AG08395 (cell line): ENCODE measurements around the gene GXYLT1.
A peak's percentile ranks its signal among the peaks of the same experiment; 100 is the strongest.
"Not testable (repeated sequence)": the region's sequence is repeated elsewhere in the genome, so short reads cannot be mapped to it uniquely, and the experiment has no call there.

Source experiments
- DNase-seq: peaks from one replicate; pipeline ENCODE4 v3.0.0; 2012; ENCODE audit warnings: mixed read lengths, low spot score

GXYLT1 gene, protein sequence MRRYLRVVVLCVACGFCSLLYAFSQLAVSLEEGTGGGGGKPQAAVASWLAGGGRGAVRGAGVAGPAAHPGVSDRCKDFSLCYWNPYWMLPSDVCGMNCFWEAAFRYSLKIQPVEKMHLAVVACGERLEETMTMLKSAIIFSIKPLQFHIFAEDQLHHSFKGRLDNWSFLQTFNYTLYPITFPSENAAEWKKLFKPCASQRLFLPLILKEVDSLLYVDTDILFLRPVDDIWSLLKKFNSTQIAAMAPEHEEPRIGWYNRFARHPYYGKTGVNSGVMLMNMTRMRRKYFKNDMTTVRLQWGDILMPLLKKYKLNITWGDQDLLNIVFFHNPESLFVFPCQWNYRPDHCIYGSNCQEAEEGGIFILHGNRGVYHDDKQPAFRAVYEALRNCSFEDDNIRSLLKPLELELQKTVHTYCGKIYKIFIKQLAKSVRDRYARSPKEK

DNA sequence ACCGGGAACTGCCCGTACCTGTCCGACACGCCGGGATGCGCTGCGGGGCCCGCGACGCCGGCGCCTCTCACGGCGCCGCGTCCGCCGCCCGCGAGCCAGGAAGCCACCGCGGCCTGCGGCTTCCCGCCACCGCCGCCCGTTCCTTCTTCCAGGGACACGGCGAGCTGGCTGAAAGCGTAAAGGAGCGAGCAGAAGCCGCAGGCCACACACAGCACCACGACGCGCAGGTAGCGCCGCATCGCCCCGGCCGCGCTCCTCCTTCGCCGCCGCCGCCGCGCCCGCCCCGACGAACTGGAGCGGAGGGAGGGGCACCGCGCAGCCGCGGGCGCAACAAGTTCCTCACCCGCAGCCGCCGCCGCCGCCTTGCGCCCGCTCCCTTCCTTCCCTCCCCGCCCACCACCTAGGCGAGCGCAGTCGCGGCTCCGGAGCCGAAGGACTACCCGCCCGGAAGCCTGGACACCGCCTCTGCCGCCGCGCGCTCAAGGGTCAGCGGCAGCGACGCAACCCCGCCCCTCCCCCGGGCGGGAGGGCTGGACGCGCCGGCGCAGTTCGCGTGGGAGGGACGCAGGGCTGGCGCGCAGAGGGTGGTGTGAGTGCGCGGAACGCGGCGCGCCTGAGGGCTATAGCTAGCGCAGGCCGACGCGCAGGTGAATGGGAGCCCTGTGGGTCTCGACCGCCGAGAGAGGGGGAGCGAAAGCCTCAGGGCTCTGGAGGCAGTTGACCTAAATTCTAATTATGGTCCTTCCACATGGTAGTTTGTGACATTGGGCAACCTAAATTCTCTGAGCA, at the start of gene GXYLT1:
Gene GXYLT1 (minus strand): TSS at position 467 of the 789 bp plus-strand sequence. CDS start 228 bp downstream, at position 239.
- peak; percentile 97 for DNase-seq

- DNase-seq: no peak
These were observed 48.0 kb upstream of the GXYLT1 start for GRCh38 chr12:42192686-42193085.

DNA sequence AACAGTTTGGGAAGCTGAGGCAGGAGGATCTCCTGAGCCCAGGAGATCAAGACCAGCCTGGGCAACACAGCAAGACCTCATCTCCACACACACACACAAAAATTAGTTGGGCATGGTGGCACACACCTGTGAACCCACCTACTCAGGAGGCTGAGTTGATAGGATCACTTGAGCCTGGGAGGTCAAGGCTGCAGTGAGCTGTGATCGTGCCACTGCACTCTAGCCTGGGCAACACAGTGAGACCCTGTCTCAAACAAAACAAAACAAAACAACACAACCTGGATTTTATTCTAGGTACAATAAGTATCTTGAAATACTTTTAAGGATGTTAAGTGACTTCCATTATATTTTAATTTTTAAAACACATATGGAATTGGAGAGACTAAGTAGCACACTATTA, 47.6 kb upstream of the GXYLT1 start:
- no peak for DNase-seq

- no peak for DNase-seq
These were observed 45.7 kb upstream of the GXYLT1 start for GRCh38 chr12:42190376-42190775.

DNA sequence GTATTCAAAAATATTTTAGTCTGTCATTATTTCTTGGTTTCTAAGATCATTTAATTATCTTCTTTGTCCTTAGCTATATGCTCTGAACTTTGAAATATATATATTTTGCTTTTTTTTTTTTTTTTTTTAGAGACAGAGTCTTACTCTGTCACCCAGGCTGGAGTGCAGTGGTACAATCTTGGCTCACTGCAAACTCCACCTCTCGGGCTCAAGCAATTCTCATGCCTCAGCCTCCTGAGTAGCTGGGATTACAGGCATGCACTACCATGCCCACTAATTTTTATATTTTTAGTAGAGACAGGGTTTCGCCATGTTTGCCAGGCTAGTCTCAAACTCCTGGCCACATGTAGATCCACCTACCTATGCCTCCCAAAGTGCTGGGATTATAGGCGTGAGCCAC, 43.6 kb upstream of the GXYLT1 start:
- DNase-seq: not testable (repeated sequence)

- no peak for DNase-seq
These were observed 43.1 kb upstream of the GXYLT1 start for GRCh38 chr12:42187799-42188198.

DNA sequence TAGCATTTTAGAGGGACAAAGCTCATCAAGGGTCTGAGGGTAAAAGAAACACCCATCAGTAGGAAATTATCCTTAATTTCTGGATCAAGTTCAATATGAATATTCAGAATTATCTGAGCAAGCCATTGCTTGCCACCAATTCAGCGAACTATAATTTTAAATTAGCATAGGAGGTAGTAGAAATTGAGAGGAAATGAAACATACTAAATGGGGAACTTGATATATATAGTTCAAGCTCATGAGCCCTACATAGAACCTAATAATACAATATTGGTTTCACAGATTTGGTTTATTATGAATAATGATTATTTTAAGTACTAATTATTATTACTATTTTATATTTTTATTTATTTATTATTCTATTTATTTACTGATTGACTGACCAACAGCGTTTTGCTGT, 42.1 kb upstream of the GXYLT1 start:
- DNase-seq: no peak

- DNase-seq: no peak
These were observed 37.7 kb upstream of the GXYLT1 start for GRCh38 chr12:42182394-42182793.

GRCh38 chr12:42180990-42181596, 36.4 kb upstream of the GXYLT1 start:
- no peak for DNase-seq

GRCh38 chr12:42178101-42178500, 33.4 kb upstream of the GXYLT1 start:
- DNase-seq: no peak

GRCh38 chr12:42174978-42175377, 30.3 kb upstream of the GXYLT1 start:
- DNase-seq: no peak

GRCh38 chr12:42173961-42174521, 29.4 kb upstream of the GXYLT1 start:
- DNase-seq: no peak

DNA sequence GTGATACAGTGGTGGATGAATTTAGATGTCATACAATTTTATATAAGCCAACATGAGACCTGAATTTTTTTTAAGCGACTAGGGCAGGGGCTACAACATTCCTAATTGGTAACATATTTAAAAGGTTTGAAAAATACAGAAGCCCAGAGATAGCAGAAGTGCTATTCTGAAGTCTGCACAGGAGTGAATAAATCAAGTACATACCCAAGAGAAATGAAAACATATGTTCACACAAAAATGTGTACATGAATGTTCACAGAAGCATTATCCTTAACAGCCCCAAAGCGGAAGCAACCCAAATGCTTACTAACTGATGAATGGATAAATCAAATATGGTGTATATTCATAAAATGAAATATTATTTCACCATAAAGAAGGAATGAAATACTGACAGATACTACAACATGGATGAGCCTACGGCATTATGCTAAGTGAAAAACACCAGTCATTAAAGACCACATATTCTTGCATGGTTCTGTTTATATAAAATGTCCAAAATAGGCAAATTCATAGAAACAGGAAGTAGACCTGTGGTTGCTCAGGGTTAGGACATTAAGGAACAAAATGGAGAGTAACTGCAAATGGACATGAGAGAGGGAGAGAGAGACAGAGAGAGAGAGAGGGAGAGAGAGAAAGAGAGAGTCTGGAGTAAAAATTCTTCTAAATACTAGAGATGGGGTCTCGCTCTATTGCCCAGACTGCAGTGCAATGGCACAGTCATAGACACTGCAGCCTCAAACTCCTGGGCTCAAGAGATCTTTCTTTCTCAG, 28.0 kb upstream of the GXYLT1 start:
- DNase-seq: no peak

DNA sequence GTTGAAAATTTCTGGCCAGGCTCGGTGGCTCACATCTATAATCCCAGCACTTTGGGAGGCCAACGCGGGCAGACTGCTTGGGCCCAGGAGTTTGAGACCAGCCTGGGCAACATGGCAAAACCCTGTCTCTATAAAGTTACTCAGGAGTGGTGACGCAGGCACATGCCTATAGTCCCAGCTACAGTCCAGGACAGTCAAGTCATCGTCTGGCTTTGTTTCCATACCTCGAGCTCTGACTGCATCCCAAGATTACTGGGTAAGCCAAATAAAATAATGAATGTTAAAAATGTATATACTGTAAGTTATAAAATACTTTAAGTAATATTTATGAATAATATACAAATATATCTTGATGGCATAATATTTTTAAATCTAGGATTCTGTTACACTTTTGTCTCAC, 23.0 kb upstream of the GXYLT1 start:
- no peak for DNase-seq

DNA sequence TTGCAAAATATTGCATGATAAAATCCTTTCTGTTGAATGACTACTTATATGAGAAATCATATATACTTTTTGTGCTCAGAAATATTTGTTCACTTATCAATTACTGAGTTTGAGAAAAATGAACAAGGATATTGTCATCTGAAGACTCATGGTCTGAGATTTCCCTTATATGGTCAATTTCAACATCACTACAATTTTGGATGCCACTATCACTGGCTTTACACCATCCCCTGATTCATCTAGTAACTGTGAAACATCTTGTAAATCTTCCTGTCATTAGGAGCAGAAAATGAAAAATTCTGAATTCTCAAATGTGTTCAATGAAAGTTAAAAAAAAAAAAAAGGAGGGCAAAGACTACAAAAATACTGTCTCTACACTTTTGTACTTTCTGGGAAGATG, 21.8 kb upstream of the GXYLT1 start:
- peak; percentile 60 for DNase-seq

GRCh38 chr12:42163913-42164312, 19.2 kb upstream of the GXYLT1 start:
- DNase-seq: no peak

DNA sequence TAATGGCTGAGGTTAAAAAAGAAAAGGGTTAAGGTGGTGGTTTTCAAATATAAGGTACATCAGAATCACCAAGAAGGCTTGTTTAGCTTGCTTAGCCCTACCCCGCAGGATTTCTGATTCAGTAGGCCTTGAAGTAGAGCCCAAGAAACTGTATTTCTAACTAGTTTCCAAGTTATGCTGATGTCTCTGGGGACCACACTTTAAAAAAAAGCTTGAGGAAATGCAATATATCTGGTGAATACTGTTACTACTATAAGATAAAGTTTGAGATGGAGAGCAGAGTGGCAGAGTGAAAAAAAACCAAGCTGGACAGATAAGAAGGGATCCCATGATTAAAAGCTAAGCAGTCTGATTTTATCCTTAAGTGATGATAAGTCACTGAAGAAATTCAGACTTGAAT, 18.3 kb upstream of the GXYLT1 start:
- DNase-seq: no peak

GRCh38 chr12:42162193-42162592, 17.5 kb upstream of the GXYLT1 start:
- DNase-seq: peak; percentile 35

- no peak for DNase-seq
These were observed 16.9 kb upstream of the GXYLT1 start for GRCh38 chr12:42161529-42161928.

GRCh38 chr12:42156232-42156631, 11.6 kb upstream of the GXYLT1 start:
- DNase-seq: no peak

GRCh38 chr12:42145552-42146215, 1.0 kb upstream of the GXYLT1 start:
- no peak for DNase-seq
